ENCODE results near the gene COL6A5.

GRCh38 chr3:130425484-130425883, 80.0 kb downstream of the COL6A5 start:
- TF ChIP-seq EZH2 (IDR thresholded peaks at IDR 0.05; ENCODE audit: low read length, missing control alignments) (no peak), CTCF (conservative IDR thresholded peaks at IDR 0.05 in 1 of 2, IDR thresholded peaks at IDR 0.05 in 1 of 2; ENCODE audit: low read depth in 1 of 2, low read length in 2 of 2) (no peak)
